Liver (tissue), 9 donors: ENCODE results near the gene PRICKLE3. TPM values are rescaled to one million over a fixed set of nuclear protein-coding genes. Genes with fewer than 3 reads are reported as not detected.

Experiments
- DNase-seq: peaks from one replicate; pipeline ENCODE4 v3.0.0-alpha.2; 2017; ENCODE audit warnings: low spot score
- H3K27ac ChIP-seq, 2 donors: one replicate each; pipeline ENCODE4 v1.7.0; 2013; ENCODE audit warnings: inconsistent platforms in 2 of 2, low read length in 2 of 2, control low read depth in 1 of 2, low read depth in 1 of 2, mild to moderate bottlenecking in 1 of 2
- H3K27me3 ChIP-seq, 4 donors: one replicate each; pipeline versions ENCODE4 v1.6.1 to v1.7.0; 2013; ENCODE audit warnings: low read length in 3 of 4, inconsistent platforms in 1 of 4, mild to moderate bottlenecking in 1 of 4, moderate library complexity in 1 of 4; ENCODE audit not compliant: control insufficient read depth in 4 of 4, insufficient read depth in 4 of 4
- H3K36me3 ChIP-seq, 4 donors: one replicate each; pipeline versions ENCODE4 v1.6.1 to v1.7.0; 2013; ENCODE audit warnings: low read length in 3 of 4, mild to moderate bottlenecking in 3 of 4, low read depth in 1 of 4, moderate library complexity in 1 of 4; ENCODE audit not compliant: control insufficient read depth in 4 of 4, insufficient read depth in 3 of 4
- H3K4me1 ChIP-seq, 4 donors: one replicate each; pipeline versions ENCODE4 v1.6.1 to v1.7.0; 2013; ENCODE audit warnings: low read length in 3 of 4, mild to moderate bottlenecking in 3 of 4, moderate library complexity in 1 of 4; ENCODE audit not compliant: control insufficient read depth in 4 of 4, insufficient read depth in 4 of 4
- H3K4me3 ChIP-seq, 3 donors: one replicate each; pipeline versions ENCODE4 v1.6.1 to v1.7.0; 2013; ENCODE audit warnings: low read length in 3 of 3, control low read depth in 1 of 3, low read depth in 1 of 3, mild to moderate bottlenecking in 1 of 3
- H3K9ac ChIP-seq, 2 donors: one replicate each; pipeline ENCODE4 v1.7.0; 2013; ENCODE audit warnings: low read length in 2 of 2, mild to moderate bottlenecking in 2 of 2, moderate library complexity in 2 of 2, control low read depth in 1 of 2, low read depth in 1 of 2
- H3K9me3 ChIP-seq, 4 donors: one replicate each; pipeline versions ENCODE4 v1.6.1 to v1.7.0; 2013; ENCODE audit warnings: low read length in 3 of 4; ENCODE audit not compliant: control insufficient read depth in 4 of 4
- FOXA2 ChIP-seq: IDR thresholded peaks from 2 replicates; pipeline ENCODE4 v1.6.1; 2016; ENCODE audit warnings: antibody characterized with exemption
- GABPA ChIP-seq, 2 donors: IDR thresholded peaks in 1 of 2; conservative IDR thresholded peaks in 1 of 2; 2 replicates each; pipeline ENCODE4 v1.6.1; 2016; ENCODE audit warnings: antibody characterized with exemption in 2 of 2, mild to moderate bottlenecking in 1 of 2, moderate library complexity in 1 of 2
- HNF4A ChIP-seq, 2 donors: conservative IDR thresholded peaks; 2 replicates each; pipeline ENCODE4 v1.6.1; 2016; ENCODE audit warnings: antibody characterized with exemption in 2 of 2, mild to moderate bottlenecking in 2 of 2
- JUND ChIP-seq, 2 donors: IDR thresholded peaks; 2 replicates each; pipeline ENCODE4 v1.6.1; 2016; ENCODE audit warnings: antibody characterized with exemption in 2 of 2
- NR2F2 ChIP-seq: IDR thresholded peaks from 2 replicates; pipeline ENCODE4 v1.6.1; 2016; ENCODE audit warnings: antibody characterized with exemption
- RAD21 ChIP-seq, 2 donors: IDR thresholded peaks; 2 replicates each; pipeline ENCODE4 v1.6.1; 2016; ENCODE audit warnings: antibody characterized with exemption in 2 of 2, mild to moderate bottlenecking in 2 of 2
- RXRA ChIP-seq, 2 donors: IDR thresholded peaks; 2 replicates each; pipeline ENCODE4 v1.6.1; 2017 to 2018; ENCODE audit warnings: antibody characterized with exemption in 2 of 2, mild to moderate bottlenecking in 1 of 2
- SP1 ChIP-seq: IDR thresholded peaks from 2 replicates; pipeline ENCODE4 v1.6.1; 2018; ENCODE audit warnings: antibody characterized with exemption, mild to moderate bottlenecking
- TAF1 ChIP-seq: conservative IDR thresholded peaks from 2 replicates; pipeline ENCODE4 v1.6.1; 2016; ENCODE audit warnings: antibody characterized with exemption, mild to moderate bottlenecking
- YY1 ChIP-seq: IDR thresholded peaks from 2 replicates; pipeline ENCODE4 v1.6.1; 2016; ENCODE audit warnings: antibody characterized with exemption, mild to moderate bottlenecking
- WGBS: extraction: QIAGEN DNeasy Blood & Tissue Kit; methylation state at CpG from one replicate; pipeline ENCODE4 v1.1.7; 2013; 5-methylcytosine and 5-hydroxymethylcytosine counted together
- polyA plus RNA-seq, 2 donors: library from polyadenylated mRNA; stranded (reverse) in 1 of 2; unstranded in 1 of 2; fragments of 200-250 nt in 1 of 2; fragments of >200 nt in 1 of 2; fragmentation: Nextera tagmentation in 1 of 2; extraction: Ambion mirVana in 1 of 2; gene quantifications; one replicate each; pipeline versions ENCODE4 v1.2.1 to v1.2.3, GENCODE V29; 2013 to 2015
- total RNA-seq, 2 donors: library from RNA; depleted of rRNA; stranded (reverse); fragments of >200 nt; gene quantifications; one replicate each; pipeline ENCODE4 v1.2.3, GENCODE V29; 2014
- TF ChIP-seq, protein P1 (sequence below): IDR thresholded peaks from 2 replicates; pipeline ENCODE4 v1.6.1; 2016; ENCODE audit warnings: antibody characterized with exemption, mild to moderate bottlenecking
- TF ChIP-seq, protein P2 (sequence below): fragments of 150-350 bp; IDR thresholded peaks from 2 replicates; pipeline ENCODE4 v1.5.1; 2017; ENCODE audit warnings: improper control_type of control experiment, low read depth, low read length; ENCODE audit not compliant: missing input control
- donor health status: healthy.
- donor health status: healthy.
- donor health status: healthy.
- donor health status: healthy.
- donor health status: healthy.

Gene PRICKLE3
- total and polyA plus RNA-seq, 4 donors, result 2.1 to 6.5 (median 2.9) TPM

DNA sequence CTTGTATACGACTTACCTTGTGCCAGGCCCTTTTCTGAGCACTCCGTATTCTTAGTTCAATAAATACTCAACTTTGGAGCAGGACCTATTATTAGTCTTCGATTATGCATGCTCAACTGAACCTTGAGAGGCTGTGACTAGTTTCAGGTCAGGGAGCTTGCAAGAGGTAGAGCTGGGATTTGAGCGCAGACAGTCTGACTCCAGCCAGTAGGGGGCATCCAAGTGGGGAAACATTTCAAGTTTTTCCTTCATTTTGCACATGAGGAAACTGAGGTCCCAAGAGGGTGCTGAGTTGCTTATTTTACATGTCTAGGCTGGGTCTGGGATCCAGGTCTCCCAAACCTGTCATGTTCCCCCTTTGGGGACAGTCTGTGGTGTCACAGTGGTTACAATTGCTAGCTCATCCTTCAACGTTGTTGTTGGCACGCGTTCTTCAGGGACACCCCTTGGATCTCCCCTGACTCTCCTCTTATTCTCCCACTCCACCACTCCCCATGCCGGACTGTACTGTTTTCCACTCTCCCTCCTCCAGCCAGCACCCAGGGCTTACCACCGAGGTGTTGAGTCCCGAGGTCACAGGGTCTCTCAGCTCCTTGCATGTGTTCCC, 6.7 kb upstream of the PRICKLE3 start:
- no peaks in the 10 kb centered on the region for H3K36me3 ChIP-seq
- H3K9ac ChIP-seq, result no peak overlapping the region
- no peaks in the 10 kb centered on the region for H3K27me3 ChIP-seq
- H3K27ac ChIP-seq, result no peak overlapping the region
- WGBS, result 70% methylated on average over 10 of the region's 10 CpGs
- no peaks in the 10 kb centered on the region for H3K9me3 ChIP-seq
- peaks cover 0 to 8% (median 2%) of the 10 kb centered on the region in 4 donors for H3K4me1 ChIP-seq
- DNase-seq, result no peak
- H3K4me3 ChIP-seq, result no peak overlapping the region
- TF ChIP-seq, protein P1, sequence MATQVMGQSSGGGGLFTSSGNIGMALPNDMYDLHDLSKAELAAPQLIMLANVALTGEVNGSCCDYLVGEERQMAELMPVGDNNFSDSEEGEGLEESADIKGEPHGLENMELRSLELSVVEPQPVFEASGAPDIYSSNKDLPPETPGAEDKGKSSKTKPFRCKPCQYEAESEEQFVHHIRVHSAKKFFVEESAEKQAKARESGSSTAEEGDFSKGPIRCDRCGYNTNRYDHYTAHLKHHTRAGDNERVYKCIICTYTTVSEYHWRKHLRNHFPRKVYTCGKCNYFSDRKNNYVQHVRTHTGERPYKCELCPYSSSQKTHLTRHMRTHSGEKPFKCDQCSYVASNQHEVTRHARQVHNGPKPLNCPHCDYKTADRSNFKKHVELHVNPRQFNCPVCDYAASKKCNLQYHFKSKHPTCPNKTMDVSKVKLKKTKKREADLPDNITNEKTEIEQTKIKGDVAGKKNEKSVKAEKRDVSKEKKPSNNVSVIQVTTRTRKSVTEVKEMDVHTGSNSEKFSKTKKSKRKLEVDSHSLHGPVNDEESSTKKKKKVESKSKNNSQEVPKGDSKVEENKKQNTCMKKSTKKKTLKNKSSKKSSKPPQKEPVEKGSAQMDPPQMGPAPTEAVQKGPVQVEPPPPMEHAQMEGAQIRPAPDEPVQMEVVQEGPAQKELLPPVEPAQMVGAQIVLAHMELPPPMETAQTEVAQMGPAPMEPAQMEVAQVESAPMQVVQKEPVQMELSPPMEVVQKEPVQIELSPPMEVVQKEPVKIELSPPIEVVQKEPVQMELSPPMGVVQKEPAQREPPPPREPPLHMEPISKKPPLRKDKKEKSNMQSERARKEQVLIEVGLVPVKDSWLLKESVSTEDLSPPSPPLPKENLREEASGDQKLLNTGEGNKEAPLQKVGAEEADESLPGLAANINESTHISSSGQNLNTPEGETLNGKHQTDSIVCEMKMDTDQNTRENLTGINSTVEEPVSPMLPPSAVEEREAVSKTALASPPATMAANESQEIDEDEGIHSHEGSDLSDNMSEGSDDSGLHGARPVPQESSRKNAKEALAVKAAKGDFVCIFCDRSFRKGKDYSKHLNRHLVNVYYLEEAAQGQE, result no peak
- no peak for TF ChIP-seq SP1
- TF ChIP-seq, protein P2, sequence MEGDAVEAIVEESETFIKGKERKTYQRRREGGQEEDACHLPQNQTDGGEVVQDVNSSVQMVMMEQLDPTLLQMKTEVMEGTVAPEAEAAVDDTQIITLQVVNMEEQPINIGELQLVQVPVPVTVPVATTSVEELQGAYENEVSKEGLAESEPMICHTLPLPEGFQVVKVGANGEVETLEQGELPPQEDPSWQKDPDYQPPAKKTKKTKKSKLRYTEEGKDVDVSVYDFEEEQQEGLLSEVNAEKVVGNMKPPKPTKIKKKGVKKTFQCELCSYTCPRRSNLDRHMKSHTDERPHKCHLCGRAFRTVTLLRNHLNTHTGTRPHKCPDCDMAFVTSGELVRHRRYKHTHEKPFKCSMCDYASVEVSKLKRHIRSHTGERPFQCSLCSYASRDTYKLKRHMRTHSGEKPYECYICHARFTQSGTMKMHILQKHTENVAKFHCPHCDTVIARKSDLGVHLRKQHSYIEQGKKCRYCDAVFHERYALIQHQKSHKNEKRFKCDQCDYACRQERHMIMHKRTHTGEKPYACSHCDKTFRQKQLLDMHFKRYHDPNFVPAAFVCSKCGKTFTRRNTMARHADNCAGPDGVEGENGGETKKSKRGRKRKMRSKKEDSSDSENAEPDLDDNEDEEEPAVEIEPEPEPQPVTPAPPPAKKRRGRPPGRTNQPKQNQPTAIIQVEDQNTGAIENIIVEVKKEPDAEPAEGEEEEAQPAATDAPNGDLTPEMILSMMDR, result peak; percentile 45
- peak; percentile 35 to 61 for TF ChIP-seq RAD21 (IDR thresholded peaks at IDR 0.05)

DNA sequence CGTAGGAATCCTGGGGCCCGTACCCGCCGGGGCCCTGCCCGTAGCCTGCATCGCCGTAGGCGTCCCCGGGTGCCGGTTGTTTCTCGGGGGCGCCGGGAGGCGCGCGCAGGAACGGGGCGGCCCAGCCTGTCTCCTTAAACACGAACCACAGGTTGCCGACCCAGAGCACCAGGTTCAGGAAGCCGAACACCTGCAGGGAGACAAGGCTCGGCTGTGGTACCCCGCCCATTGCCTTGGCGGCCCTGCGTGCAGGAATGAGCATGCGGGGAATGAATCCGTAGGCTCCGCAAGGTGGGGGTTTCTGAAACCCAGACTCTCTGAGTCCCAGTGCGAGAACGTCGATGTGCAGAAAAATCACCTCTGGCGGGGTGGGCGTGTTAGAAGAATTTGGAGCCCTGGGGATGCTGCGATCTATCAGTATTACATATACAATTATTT, 5.4 kb upstream of the PRICKLE3 start:
- peak overlapping the region; percentile 72 to 83 (median 78) for H3K4me3 ChIP-seq
- H3K27ac ChIP-seq, result peak overlapping the region; percentile 65 to 83
- TF ChIP-seq FOXA2 (no peak), TAF1 (peak; percentile 13), RAD21 (IDR thresholded peaks at IDR 0.05) (peak in 1 of 2 donors; percentile 1)
- peak overlapping the region; percentile 8 to 72 for H3K9ac ChIP-seq
- H3K9me3 ChIP-seq, result no peaks in the 10 kb centered on the region
- DNase-seq, result no peak
- no peaks in the 10 kb centered on the region for H3K36me3 ChIP-seq
- WGBS, result under 1% methylated on average over 34 of the region's 34 CpGs
- peaks cover 0 to 8% (median 3%) of the 10 kb centered on the region in 4 donors for H3K4me1 ChIP-seq
- no peaks in the 10 kb centered on the region for H3K27me3 ChIP-seq

DNA sequence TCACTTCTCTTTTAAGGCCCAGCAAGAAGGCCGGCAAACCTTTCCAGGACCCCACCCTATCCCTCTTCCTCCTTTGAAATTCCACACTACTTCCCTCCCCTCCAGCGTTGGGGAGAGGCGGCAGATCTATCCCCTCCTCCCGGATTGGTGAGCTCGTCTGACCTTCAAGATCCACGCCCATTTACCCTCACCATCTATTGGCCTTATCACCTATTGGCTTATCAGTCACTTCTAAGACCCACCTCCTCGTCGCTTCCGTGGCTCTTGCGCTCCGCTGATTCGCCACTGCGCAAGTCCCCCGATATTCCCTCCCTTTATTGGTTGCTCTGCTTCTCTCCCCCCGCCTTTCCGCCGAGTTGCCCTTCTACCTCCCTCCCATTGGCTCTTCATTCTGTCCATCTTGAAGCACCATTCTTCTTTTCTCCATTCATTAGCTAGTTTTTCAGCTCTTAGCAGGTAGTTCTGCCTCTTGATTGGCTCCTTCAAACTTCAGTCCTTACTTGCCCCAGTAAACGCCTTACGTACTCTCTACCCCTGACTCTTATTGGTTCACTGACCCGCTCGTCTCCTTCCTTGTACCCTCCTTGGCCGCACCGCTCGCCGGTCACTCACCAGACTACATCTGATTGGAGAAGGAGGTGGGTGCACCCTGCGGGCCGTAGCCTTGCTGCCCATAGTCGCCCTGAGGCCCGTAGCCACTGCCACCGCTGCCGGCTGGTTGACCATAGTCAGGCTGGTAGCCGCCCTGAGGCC, 4.8 kb upstream of the PRICKLE3 start:
- peaks cover 0 to 8% (median 4%) of the 10 kb centered on the region in 4 donors for H3K4me1 ChIP-seq
- TF ChIP-seq RXRA (IDR thresholded peaks at IDR 0.05) (peak; percentile 22 to 66), TAF1 (peak; percentile 90), JUND (IDR thresholded peaks at IDR 0.05) (no peak), NR2F2 (peak; percentile 90), YY1 (peak; percentile 29), RAD21 (IDR thresholded peaks at IDR 0.05) (peak in 1 of 2 donors; percentile 17), HNF4A (conservative IDR thresholded peaks at IDR 0.05) (no peak), SP1 (peak; percentile 99), GABPA (IDR thresholded peaks at IDR 0.05 in 1 of 2, conservative IDR thresholded peaks at IDR 0.05 in 1 of 2) (peak; percentile 62 to 90)
- TF ChIP-seq, protein P2, result no peak
- TF ChIP-seq, protein P1, result peak; percentile 68
- H3K36me3 ChIP-seq, result no peaks in the 10 kb centered on the region
- no peaks in the 10 kb centered on the region for H3K27me3 ChIP-seq
- WGBS, result 0% methylated on average over 32 of the region's 32 CpGs
- peak overlapping the region; percentile 8 to 72 for H3K9ac ChIP-seq
- H3K9me3 ChIP-seq, result no peaks in the 10 kb centered on the region
- H3K27ac ChIP-seq, result peak overlapping the region; percentile 71 to 83
- peak; percentile 81 for DNase-seq
- H3K4me3 ChIP-seq, result peak overlapping the region; percentile 72 to 83 (median 78)
